ENCODE results near the gene CEP128. TPM values are rescaled to one million over a fixed set of nuclear protein-coding genes. Genes with fewer than 3 reads are reported as not detected.

CEP128 gene
- total RNA-seq, 1 experiment from 2014 or later: 16.4 TPM

GRCh38 chr14:80771201-80771600 lies 170.3 kb downstream of the CEP128 start:
- TF ChIP-seq FOSL1 (IDR thresholded peaks at IDR 0.05; ENCODE audit: low read depth) (no peak), CTCF (IDR thresholded peaks at IDR 0.05 in 2 of 3, conservative IDR thresholded peaks at IDR 0.05 in 1 of 3; ENCODE audit: borderline replicate concordance in 1 of 3, insufficient read depth in 1 of 3, low read depth in 2 of 3, low read length in 2 of 3) (no peak), ELF1 (IDR thresholded peaks at IDR 0.05; ENCODE audit: borderline replicate concordance, low read depth) (no peak), ZFX (IDR thresholded peaks at IDR 0.05) (no peak), ZBTB33 (IDR thresholded peaks at IDR 0.05; ENCODE audit: extremely low read depth, insufficient replicate concordance, low read length) (no peak), ZNF274 (IDR thresholded peaks at IDR 0.05; ENCODE audit: low read depth, low read length) (no peak), EZH2 (IDR thresholded peaks at IDR 0.05) (no peak), ATF3 (IDR thresholded peaks at IDR 0.05) (no peak), REST (IDR thresholded peaks at IDR 0.05; ENCODE audit: low read depth) (no peak), CEBPB (IDR thresholded peaks at IDR 0.05; ENCODE audit: low read depth) (no peak), EGR1 (IDR thresholded peaks at IDR 0.05; ENCODE audit: low read depth) (no peak), JUND (IDR thresholded peaks at IDR 0.05) (no peak), TCF7L2 (IDR thresholded peaks at IDR 0.05; ENCODE audit: borderline replicate concordance, extremely low read depth, insufficient read depth, insufficient read length) (no peak), POLR2AphosphoS5 (IDR thresholded peaks at IDR 0.05; ENCODE audit: low read depth, low read length) (no peak), POLR2A (IDR thresholded peaks at IDR 0.05; ENCODE audit: borderline replicate concordance, extremely low read depth, insufficient read depth, insufficient read length) (no peak)
- no peaks in the 10 kb centered on the region for H3K36me3 ChIP-seq (ENCODE audit: control insufficient read depth in 1 of 2, insufficient read depth in 2 of 2, low read length in 2 of 2)
- no TSS peak for BruUV-seq (replicated peaks)
- H3K9ac ChIP-seq (ENCODE audit: low read length): no peak overlapping the region
- RAD21 ChIA-PET (ENCODE audit: low non-redundant PET in 1 of 2, low total read pairs in 2 of 2, uncharacterized antibody in 2 of 2, unreplicated experiment in 2 of 2): no interaction called here
- no peak overlapping the region for H3K27ac ChIP-seq (ENCODE audit: low read depth, low read length)
- POLR2A ChIA-PET: no interaction called here
- H4K20me1 ChIP-seq (ENCODE audit: insufficient read depth): no peaks in the 10 kb centered on the region
- ATAC-seq (no peak), DNase-seq (ENCODE audit: low read depth, low spot score) (no peak)
- no peaks in the 10 kb centered on the region for H3K9me3 ChIP-seq (ENCODE audit: control insufficient read depth in 1 of 2, insufficient read depth in 1 of 2, low read depth in 1 of 2, low read length in 2 of 2)
- no peaks in the 10 kb centered on the region for H3K27me3 ChIP-seq (ENCODE audit: insufficient read depth, low read length)
- no peak overlapping the region for H2AFZ ChIP-seq (ENCODE audit: low read depth, low read length, poor library complexity, severe bottlenecking)
- intact Hi-C loops (cut with micrococcal nuclease): no loop called here
- H3K79me2 ChIP-seq (ENCODE audit: insufficient read depth, low read length): no peaks in the 10 kb centered on the region
- no peak overlapping the region for H3K4me2 ChIP-seq (ENCODE audit: low read length)
- no peak overlapping the region for H3K4me3 ChIP-seq (replicated peaks in 1 of 2; ENCODE audit: low read depth in 1 of 2, low read length in 2 of 2)
- CTCF ChIA-PET: no interaction called here
- no peaks in the 10 kb centered on the region for H3K4me1 ChIP-seq (ENCODE audit: control insufficient read depth in 1 of 2, insufficient read depth in 2 of 2, low read length in 2 of 2)
- no peaks in the 10 kb centered on the region for H3K9me2 ChIP-seq (ENCODE audit: insufficient read depth)

Measured in HCT116 (cell line).